Measurements from ENCODE around the gene SMOC2.

GRCh38 chr6:168603234-168603633, 162.2 kb downstream of the SMOC2 start:
- TF ChIP-seq CTCF (IDR thresholded peaks at IDR 0.05; ENCODE audit: low read depth, low read length): no peak
- TF ChIP-seq EZH2phosphoT487 (IDR thresholded peaks at IDR 0.05; ENCODE audit: low read depth): no peak

All from OCI-LY3 (cell line).